GM13976 (cell line): Measurements from ENCODE around the gene PHC2.

Experiments
- DNase-seq: peaks from one replicate; pipeline ENCODE4 v3.0.0; 2012; ENCODE audit warnings: low spot score
- in situ Hi-C: fragments of 300-500 bp; cut with MboI; formaldehyde crosslinking; loops from one replicate; pipeline ENCODE4 v1.12.0; 2022; ENCODE audit warnings: low sequenced_read_pairs, mixed read lengths, inconsistent platforms; ENCODE audit not compliant: unreplicated experiment
- TF ChIP-seq, protein P1 (sequence below): IDR thresholded peaks from 2 replicates; pipeline ENCODE4 v1.5.1; 2012; ENCODE audit warnings: borderline replicate concordance, mild to moderate bottlenecking; ENCODE audit not compliant: insufficient read depth; ENCODE audit errors: extremely low read depth, missing control alignments, control extremely low read depth

The PHC2 gene

DNA sequence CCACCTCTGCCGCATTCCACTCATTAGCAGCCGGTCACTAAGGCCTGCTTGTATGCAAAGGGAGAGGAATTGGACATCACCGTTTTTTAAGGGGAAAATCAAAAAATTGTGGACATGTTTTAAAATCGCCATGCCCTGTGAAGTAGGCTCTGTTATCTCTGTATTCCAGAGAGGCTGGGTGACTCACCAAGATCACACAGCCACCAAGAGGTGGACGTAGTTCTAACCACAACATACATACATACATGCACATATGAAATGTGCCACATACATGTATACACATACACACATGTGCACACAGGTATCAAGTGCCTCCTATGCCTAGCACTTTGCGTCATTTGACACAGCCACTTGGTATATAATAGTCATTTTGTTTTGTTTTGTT, 25.6 kb upstream of the PHC2 start:
- in situ Hi-C loops, result no loop called here
- DNase-seq, result no peak
- TF ChIP-seq, protein P1, sequence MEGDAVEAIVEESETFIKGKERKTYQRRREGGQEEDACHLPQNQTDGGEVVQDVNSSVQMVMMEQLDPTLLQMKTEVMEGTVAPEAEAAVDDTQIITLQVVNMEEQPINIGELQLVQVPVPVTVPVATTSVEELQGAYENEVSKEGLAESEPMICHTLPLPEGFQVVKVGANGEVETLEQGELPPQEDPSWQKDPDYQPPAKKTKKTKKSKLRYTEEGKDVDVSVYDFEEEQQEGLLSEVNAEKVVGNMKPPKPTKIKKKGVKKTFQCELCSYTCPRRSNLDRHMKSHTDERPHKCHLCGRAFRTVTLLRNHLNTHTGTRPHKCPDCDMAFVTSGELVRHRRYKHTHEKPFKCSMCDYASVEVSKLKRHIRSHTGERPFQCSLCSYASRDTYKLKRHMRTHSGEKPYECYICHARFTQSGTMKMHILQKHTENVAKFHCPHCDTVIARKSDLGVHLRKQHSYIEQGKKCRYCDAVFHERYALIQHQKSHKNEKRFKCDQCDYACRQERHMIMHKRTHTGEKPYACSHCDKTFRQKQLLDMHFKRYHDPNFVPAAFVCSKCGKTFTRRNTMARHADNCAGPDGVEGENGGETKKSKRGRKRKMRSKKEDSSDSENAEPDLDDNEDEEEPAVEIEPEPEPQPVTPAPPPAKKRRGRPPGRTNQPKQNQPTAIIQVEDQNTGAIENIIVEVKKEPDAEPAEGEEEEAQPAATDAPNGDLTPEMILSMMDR, result no peak

DNA sequence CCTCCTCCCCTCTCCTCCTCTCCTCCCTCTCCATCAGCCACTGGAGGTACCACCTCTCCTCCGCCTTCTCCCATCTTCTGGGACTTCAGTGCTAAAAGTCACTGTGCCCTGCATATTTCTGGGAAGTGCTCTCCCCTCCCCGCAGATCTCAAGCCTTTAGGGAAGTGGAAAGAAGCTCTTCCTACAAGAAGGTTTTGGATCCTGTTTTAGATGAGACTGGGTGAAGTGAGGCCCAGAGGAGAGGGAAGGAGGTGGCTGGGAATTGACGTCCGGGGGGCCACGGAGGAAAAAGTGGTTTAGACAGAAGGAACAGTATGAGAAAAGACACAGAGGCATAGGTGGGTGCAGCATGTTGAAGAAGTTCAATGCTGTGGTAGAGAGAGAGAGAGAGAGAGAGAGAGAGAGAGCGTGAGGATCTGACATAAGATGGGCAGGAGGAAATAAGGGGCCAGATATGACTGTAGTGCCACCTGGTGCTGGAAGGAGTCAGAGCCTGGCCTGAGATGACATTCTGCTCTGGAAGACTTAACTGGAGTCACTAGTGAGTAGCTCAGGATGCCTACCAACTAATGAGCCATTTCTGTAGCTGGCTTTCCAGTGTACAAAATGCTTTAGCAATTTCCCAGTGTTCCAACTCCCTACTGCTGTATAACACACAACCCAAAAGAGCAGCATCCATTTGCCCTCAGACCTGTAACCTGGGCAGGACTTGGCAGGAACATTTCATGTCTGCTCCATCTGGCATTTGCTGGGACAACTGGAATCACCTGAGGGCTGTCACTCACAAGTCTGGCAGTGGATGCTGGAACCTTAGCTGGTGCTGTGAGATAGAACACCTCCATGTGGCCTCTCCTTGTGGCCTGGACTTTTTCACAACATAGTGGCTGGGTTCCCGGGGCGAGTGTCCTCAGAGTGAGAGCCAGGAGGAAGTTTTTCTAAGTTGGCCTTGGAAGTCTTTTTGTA, 24.9 kb upstream of the PHC2 start:
- in situ Hi-C loops, result no loop called here
- peak; percentile 74 for DNase-seq
- TF ChIP-seq, protein P1, result peak; percentile 68

DNA sequence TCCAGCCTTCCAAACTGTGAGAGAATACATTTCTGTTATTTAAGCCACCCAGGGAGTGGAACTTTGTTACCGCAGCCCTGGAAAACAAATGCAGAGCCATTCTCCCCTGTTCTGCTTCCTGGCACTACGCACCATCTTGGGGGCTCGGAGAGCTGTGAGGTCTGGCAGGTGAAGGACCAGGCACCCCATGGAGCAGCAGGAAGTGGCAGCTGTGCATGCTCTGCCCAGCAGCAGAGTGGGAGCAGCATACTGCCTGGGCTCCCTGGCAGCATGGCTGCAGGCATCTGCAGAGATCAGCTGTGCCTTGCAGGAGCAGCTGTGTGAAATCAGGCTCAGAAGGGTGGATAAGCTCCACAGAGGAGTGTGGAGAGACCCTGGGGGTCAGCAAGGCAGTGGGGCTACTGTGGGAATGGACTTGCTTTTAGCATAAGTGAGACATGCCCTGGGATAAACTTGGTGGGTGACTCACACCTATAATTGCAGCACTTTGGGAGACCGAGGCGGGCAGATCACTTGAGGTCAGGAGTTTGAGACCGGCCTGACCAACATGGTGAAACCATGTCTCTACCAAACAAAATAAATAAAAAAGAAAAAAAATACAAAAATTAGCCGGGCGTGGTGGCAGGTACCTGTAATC, 23.9 kb upstream of the PHC2 start:
- TF ChIP-seq, protein P1, result no peak
- no peak for DNase-seq
- in situ Hi-C loops, result no loop called here

DNA sequence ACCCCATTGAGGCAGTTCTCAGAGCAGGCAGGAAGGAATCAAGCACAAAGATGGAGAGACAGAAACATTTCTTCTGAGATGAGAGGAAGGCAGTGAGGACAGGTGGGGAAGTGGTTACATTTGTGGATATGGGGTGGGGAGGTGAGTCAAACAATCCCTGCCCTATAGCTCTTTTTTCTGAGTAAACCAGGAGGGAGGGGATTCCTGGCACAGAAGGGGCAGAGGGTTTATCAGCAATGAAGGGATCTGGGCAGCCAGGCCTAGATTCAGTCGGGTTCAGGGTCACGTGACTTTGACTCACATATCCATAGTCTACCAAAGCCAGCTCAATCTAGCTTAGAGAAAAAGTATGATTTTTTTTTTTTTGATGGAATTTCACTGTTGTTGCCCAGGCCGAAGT, 15.7 kb upstream of the PHC2 start:
- no peak for DNase-seq
- TF ChIP-seq, protein P1, result no peak
- in situ Hi-C loops, result no loop called here

DNA sequence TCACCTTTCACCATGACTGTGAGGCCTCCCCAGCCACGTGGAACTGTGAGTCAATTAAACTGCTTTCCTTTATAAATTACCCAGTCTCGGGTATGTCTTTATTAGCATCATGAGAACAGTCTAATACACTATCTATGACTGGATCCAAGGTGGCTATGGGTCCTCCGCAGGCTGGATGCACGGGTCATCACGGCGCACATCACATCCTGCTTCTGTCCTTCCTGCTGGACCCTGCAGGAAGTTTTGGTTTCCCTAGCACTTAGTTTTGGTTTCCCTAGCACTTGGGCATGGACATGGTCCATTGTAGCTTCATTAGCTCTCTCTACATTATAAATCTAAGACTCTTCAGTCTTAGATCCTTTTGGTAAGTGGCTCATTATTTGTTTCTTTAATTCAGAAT, 14.2 kb upstream of the PHC2 start:
- TF ChIP-seq, protein P1, result no peak
- in situ Hi-C loops, result no loop called here
- DNase-seq, result no peak

DNA sequence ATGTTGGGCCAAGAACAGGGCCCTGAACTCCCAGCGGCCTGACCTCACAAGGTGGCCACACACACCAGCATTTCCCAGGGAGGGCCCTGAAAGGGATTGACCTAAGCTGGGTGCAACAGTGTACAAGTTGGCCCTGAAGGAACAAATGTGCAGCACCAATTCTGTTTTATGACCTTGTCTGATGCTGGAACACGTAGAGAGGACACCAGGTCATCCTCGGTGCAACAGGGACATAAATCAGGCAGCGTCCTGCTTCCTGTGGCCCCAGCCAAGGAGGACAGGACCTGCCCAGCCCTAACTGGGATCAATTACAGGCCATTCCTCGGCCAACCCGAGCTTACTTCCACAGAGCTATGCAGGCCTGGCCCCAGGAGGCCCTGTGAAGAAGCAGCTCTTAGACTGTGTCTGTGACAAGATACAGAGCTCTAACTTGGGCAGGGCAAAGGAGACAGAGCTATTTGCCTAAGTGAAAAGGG, 12.8 kb upstream of the PHC2 start:
- in situ Hi-C loops, result no loop called here

More for the DNA sequence above, 12.8 kb upstream of the PHC2 start:
- DNase-seq, result no peak
- TF ChIP-seq, protein P1, result no peak
